GM12873 (cell line): ENCODE results near the gene PRND.
A peak's percentile ranks its signal among the peaks of the same experiment; 100 is the strongest.

Source experiments
- CTCF ChIP-seq: IDR thresholded peaks from 2 replicates; pipeline ENCODE4 v1.5.1; 2012; ENCODE audit warnings: low read depth, mild to moderate bottlenecking, moderate library complexity, low read length, control low read depth; ENCODE audit not compliant: insufficient read depth; ENCODE audit errors: missing control alignments

Gene PRND

GRCh38 chr20:4726710-4727397 is 5.1 kb downstream of the PRND start:
- no peak for TF ChIP-seq CTCF

- TF ChIP-seq CTCF: no peak
Observed at GRCh38 chr20:4728120-4728760, 6.5 kb downstream of the PRND start.

- TF ChIP-seq CTCF: no peak
Observed at GRCh38 chr20:4729265-4729664, 7.6 kb downstream of the PRND start.

- no peak for TF ChIP-seq CTCF
Observed at GRCh38 chr20:4730780-4731179, 9.1 kb downstream of the PRND start.

GRCh38 chr20:4736875-4737274 is 15.2 kb downstream of the PRND start:
- TF ChIP-seq CTCF: no peak

- TF ChIP-seq CTCF: no peak
Observed at GRCh38 chr20:4737857-4738627, 16.3 kb downstream of the PRND start.

- TF ChIP-seq CTCF: peak; percentile 83
Observed at GRCh38 chr20:4740774-4741431, 19.2 kb downstream of the PRND start.
